Regular cardiac myocyte (primary cell): ENCODE results near the gene HSD17B14. TPM values are rescaled to one million over a fixed set of nuclear protein-coding genes. Genes with fewer than 3 reads are reported as not detected.

ENCODE experiments used
- total RNA-seq: library from RNA; depleted of rRNA; stranded (reverse); fragments of >200 nt; gene quantifications from 2 replicates; pipeline ENCODE4 v1.2.3, GENCODE V29; 2014

The HSD17B14 gene
- total RNA-seq: 0.38 and 2.5 TPM in 2 replicates

DNA sequence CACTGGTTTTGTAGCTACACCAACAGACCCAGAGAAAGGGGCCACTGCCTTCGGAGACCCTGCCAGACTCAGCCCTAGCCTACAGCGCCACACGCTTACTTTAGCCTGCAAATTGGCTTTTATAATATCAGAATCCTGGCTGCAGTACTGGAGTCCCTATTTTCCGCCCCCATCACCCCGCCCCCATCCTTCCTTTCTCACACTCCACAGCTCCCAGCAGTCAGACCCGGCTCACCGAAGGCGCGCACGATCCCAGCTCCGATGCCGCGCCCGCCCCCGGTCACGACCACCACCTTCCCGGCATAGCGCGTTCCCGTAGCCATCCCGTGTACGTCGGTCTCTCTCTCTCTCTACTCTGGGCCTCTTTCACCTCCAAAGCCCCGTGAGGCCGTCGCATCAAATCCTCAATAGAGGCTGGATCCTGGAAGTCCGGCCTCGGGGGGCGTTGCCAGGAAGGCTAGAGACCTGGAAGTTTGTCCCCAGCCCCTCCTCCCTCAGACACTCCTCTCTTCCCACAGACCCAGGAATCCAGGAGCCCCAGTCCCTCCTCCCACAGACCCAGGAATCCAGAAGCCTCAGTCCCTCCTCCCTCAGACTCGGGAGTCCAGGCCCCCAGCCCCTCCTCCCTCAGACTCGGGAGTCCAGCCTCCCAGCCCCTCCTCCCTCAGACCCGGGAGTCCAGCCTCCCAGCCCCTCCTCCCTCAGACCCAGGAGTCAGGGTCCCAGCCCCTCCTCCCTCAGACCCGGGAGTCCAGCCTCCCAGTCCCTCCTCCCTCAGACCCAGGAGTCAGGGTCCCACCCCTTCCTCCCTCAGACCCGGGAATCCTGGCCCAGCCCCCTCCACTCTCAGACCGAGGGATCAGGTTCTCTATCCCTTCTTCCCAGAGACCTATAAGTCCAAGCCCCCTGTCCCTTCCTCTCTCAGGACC lies at the start of gene HSD17B14:
HSD17B14 (minus strand) TSS at position 403 of the 929 bp plus-strand sequence; CDS start at position 323, 80 bp downstream.

DNA sequence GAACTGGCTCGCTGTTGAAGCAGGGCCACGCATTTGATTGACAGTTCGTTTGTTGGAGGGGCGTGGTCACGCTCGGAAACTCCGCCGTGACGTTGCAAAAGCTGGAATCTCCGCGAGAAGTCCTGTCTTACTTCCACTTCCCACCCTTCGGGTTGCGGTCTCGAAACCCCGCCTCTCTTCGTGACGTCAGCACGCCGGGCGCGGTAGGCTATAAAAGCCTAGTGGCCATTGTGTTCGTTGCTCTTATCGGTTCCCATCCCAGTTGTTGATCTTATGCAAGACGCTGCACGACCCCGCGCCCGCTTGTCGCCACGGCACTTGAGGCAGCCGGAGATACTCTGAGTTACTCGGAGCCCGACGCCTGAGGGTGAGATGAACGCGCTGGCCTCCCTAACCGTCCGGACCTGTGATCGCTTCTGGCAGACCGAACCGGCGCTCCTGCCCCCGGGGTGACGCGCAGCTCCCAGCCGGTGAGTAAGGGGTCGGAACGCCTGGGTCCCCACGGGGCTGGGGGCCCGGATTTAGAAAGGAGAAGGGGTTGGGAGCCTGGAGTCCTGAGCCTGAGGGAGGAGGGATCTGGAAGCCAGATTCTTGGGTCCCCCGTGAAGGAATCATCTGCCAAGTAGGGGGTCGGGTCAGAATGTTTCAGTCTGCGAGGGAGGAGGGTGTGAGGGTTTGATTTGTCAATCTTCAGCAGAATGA lies 36.0 kb upstream of the HSD17B14 start, which contains the start of gene PPP1R15A:
PPP1R15A (plus strand) TSS at position 240 of the 702 bp plus-strand sequence. CDS start 813 bp downstream, outside the sequence.

DNA sequence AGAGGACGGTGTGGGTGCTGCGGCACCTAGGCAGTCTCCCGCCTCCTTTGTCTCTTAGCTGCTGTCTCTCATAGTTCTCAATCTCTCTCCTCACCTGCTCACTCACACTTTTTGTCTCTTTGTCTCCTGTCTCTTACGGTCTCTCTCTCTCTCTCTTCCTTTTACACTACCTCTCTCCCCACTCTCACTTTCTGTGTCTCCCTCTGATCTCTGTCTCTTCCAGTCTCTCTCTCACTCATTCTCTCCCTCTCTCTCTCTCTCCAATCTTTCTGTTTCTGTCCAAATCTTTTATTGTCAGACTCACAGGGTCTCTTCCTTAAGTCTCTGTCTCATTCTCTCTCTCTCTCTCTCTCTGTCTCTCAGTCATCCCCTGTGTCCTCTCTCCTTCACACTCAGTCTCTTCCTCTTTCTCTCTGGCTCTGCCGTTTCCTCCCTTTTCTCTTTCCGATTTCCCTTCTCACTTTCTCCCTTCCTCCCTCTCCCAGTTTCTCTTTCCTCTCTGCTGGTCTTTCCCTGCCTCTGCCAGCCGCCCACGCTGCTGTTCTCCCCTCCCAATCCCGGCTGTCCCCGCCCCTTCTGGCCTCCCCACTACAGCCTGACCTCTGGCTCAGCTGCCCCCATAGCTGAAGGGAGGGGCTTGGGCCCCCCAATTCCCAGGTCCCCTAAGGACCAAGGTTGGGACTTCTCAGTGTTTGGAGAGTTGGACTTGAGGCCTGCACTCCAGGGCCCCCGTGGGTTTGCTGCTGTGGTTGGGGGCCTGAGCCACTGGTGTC lies 32.0 kb upstream of the HSD17B14 start, which contains the start of gene PLEKHA4:
PLEKHA4 (minus strand) TSS at position 504 of the 773 bp plus-strand sequence. CDS start 997 bp downstream, outside the sequence.

Other genes starting within 250 kb of the HSD17B14 start
- gene SPACA4, start 229.7 kb downstream of the HSD17B14 start, total RNA-seq: not detected in 2 replicates
- 0.56 and 0.58 TPM in 2 replicates for gene FAM83E, start 221.4 kb downstream of the HSD17B14 start, total RNA-seq
- 2,069 and 2,218 TPM in 2 replicates for gene RPL18, start 217.3 kb downstream of the HSD17B14 start, total RNA-seq
- gene SPHK2, start 217.0 kb downstream of the HSD17B14 start, total RNA-seq: 5.1 and 6.9 TPM in 2 replicates
- 1.3 and 6.2 TPM in 2 replicates for gene DBP, start 199.1 kb downstream of the HSD17B14 start, total RNA-seq
- gene CA11, start 190.3 kb downstream of the HSD17B14 start, total RNA-seq: 0.58 and 2.5 TPM in 2 replicates
- 0.28 TPM in 1 of 2 replicates, not detected in the other for gene NTN5, start 163.5 kb downstream of the HSD17B14 start, total RNA-seq
- not detected in 2 replicates for gene FUT2, start 140.5 kb downstream of the HSD17B14 start, total RNA-seq
- gene MAMSTR, start 116.8 kb downstream of the HSD17B14 start, total RNA-seq: 0.19 and 0.28 TPM in 2 replicates
- 0.58 and 0.85 TPM in 2 replicates for gene RASIP1, start 95.9 kb downstream of the HSD17B14 start, total RNA-seq
- gene IZUMO1, start 89.6 kb downstream of the HSD17B14 start, total RNA-seq: not detected in 2 replicates
- gene FUT1, start 83.8 kb downstream of the HSD17B14 start, total RNA-seq: under 0.01 and 0.58 TPM in 2 replicates
- gene FGF21, start 81.0 kb downstream of the HSD17B14 start, total RNA-seq: not detected in 2 replicates
- gene BCAT2, start 25.5 kb downstream of the HSD17B14 start, total RNA-seq: 27.9 and 48.3 TPM in 2 replicates
- 5.6 and 10.4 TPM in 2 replicates for gene PLEKHA4, start 32.1 kb upstream of the HSD17B14 start, total RNA-seq
- 41.6 and 98.9 TPM in 2 replicates for gene PPP1R15A, start 35.9 kb upstream of the HSD17B14 start, total RNA-seq
- gene TULP2, start 62.3 kb upstream of the HSD17B14 start, total RNA-seq: not detected in 2 replicates
- 93.0 and 130 TPM in 2 replicates for gene NUCB1, start 63.8 kb upstream of the HSD17B14 start, total RNA-seq
- gene DHDH, start 97.2 kb upstream of the HSD17B14 start, total RNA-seq: 0.38 and 0.56 TPM in 2 replicates
- gene BAX, start 118.4 kb upstream of the HSD17B14 start, total RNA-seq: 96.4 and 104 TPM in 2 replicates
- gene FTL, start 128.8 kb upstream of the HSD17B14 start, total RNA-seq: 1,571 and 5,527 TPM in 2 replicates
- gene GYS1, start 156.8 kb upstream of the HSD17B14 start, total RNA-seq: 47.5 and 56.9 TPM in 2 replicates
- gene RUVBL2, start 157.4 kb upstream of the HSD17B14 start, total RNA-seq: 138 and 392 TPM in 2 replicates
- not detected in 2 replicates for gene LHB, start 180.6 kb upstream of the HSD17B14 start, total RNA-seq
- not detected in 2 replicates for gene CGB3, start 187.8 kb upstream of the HSD17B14 start, total RNA-seq
- gene CGB2, start 195.4 kb upstream of the HSD17B14 start, total RNA-seq: not detected in 2 replicates
- 0.28 TPM in 1 of 2 replicates, not detected in the other for gene CGB1, start 200.4 kb upstream of the HSD17B14 start, total RNA-seq
- gene CGB5, start 207.4 kb upstream of the HSD17B14 start, total RNA-seq: not detected in 2 replicates
- gene CGB8, start 212.6 kb upstream of the HSD17B14 start, total RNA-seq: not detected in 2 replicates
- gene CGB7, start 221.3 kb upstream of the HSD17B14 start, total RNA-seq: 0.19 and 0.56 TPM in 2 replicates
- not detected in 2 replicates for gene NTF4, start 228.3 kb upstream of the HSD17B14 start, total RNA-seq
- gene KCNA7, start 236.2 kb upstream of the HSD17B14 start, total RNA-seq: under 0.01 TPM in 1 of 2 replicates, not detected in the other
- gene SNRNP70, start 249.0 kb upstream of the HSD17B14 start, total RNA-seq: 89.1 and 130 TPM in 2 replicates